HUES48 (cell line): Measurements from ENCODE around the gene DCAF15.

Source experiments
- H3K27ac ChIP-seq: one replicate; pipeline ENCODE4 v1.7.0; 2013; ENCODE audit warnings: low read depth, low read length, inconsistent platforms
- H3K27me3 ChIP-seq: 2 replicates; pipeline ENCODE4 v1.6.1; 2013; ENCODE audit warnings: mild to moderate bottlenecking, low read length; ENCODE audit not compliant: control insufficient read depth, insufficient read depth
- H3K36me3 ChIP-seq: 2 replicates; pipeline ENCODE4 v1.6.1; 2013; ENCODE audit warnings: low read length; ENCODE audit not compliant: control insufficient read depth, insufficient read depth
- H3K4me1 ChIP-seq: 2 replicates; pipeline ENCODE4 v1.6.1; 2013; ENCODE audit warnings: mild to moderate bottlenecking, low read length; ENCODE audit not compliant: control insufficient read depth, insufficient read depth
- H3K4me3 ChIP-seq: 2 replicates; pipeline ENCODE4 v1.5.1; 2013; ENCODE audit warnings: mild to moderate bottlenecking, low read depth, low read length
- H3K9ac ChIP-seq: 2 replicates; pipeline ENCODE4 v1.6.1; 2013; ENCODE audit warnings: mild to moderate bottlenecking, low read depth, low read length, moderate library complexity
- H3K9me3 ChIP-seq: 2 replicates; pipeline ENCODE4 v1.6.1; 2013; ENCODE audit warnings: low read length; ENCODE audit not compliant: control insufficient read depth, insufficient read depth

DCAF15 gene

DNA sequence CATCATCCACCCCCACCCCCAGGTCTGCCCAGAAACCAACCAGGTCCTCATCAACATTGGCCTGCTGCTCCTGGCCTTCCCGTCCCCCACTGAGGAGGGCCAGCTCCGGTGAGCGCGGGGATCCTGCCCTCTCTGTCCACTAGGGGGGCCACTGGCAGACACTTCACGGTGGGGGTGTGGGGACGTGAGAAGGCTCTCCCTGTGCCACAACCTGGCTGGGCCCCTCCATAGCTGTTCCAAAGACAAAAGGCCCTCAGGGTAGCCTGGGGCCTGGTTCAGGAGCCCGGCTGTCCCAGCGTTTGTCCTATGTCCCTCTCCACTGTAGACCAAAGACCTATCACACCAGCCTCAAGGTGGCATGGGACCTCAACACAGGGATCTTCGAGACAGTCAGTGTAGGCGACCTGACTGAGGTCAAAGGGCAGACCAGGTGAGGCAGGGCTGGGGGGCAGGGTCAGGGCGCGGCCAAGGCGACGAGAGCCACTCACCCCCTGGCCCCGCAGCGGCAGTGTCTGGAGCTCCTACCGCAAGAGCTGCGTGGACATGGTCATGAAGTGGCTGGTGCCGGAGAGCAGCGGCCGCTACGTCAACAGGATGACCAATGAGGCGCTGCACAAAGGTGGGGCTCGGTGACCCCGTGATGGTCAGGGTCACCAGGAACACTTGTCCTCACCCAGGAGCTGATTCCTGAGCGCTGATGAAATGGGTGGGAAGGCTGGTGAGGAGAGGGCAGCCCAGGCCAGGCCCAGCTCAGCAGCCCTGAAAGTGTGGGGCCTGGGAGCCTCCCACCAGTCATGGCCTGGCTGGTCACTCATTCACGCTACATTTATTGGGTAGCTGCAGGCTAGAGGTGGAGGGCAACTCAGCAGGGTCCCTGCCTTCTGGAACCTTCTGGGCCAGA, 7.9 kb downstream of the DCAF15 start:
- Histone ChIP-seq H3K9me3 (no peaks in the 10 kb centered on the region), H3K9ac (no peak overlapping the region), H3K27me3 (peaks cover 3% of the 10 kb centered on the region; the same call in 1 of the 2 replicates), H3K27ac (no peak overlapping the region), H3K36me3 (peaks cover 68% of the 10 kb centered on the region), H3K4me3 (no peak overlapping the region), H3K4me1 (no peaks in the 10 kb centered on the region)

DNA sequence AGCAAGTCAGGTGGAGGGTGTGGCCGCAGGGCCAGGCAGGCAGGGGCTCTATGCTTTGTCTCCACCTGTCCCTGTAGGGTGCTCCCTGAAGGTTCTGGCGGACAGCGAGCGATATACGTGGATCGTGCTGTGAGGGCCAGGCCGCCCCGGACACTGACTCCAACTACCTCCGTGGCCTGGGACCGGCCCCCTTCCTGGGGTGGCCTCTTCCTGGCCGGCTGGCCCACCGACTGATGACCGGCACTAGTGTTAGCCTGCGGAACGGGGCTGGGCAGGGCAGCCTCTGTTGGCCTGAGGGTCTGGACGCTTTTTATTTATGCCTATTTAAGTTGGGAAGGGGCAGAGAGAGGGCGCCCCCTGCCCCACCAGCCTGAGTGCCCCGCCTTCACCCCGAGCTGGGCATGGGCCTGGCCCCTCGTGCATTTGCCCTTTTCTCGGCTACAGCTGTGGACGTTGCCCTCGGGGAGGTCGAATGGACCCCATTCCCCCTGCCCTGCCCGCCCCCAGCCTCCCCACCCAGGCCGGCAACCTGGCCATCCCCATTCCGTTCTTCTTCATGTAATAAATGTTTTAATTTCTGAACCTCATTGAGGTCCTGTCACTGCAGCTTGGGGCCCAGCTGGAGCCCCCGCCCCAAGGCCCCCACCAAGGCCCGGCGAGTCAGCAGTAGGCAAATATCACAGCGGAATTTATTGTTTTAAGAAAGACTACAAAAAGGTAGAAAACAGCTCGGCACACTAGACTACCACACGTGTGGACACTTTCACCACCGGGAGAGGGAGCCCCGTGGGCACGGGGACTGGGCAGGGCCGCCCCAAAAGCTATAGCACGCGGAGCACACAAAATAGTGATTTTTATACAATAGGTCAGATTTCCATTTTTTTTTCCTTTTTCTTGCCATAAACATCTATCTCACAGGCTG, 8.8 kb downstream of the DCAF15 start:
- Histone ChIP-seq H3K4me3 (no peak overlapping the region), H3K27me3 (peaks cover 3% of the 10 kb centered on the region; the same call in 1 of the 2 replicates), H3K27ac (no peak overlapping the region), H3K9me3 (no peaks in the 10 kb centered on the region), H3K9ac (no peak overlapping the region), H3K4me1 (no peaks in the 10 kb centered on the region), H3K36me3 (peaks cover 63% of the 10 kb centered on the region)

GRCh38 chr19:13961826-13962698, 9.8 kb downstream of the DCAF15 start:
- Histone ChIP-seq H3K9me3 (no peaks in the 10 kb centered on the region), H3K4me3 (peak overlapping the region; percentile 65; the same call in 1 of the 2 replicates), H3K4me1 (no peaks in the 10 kb centered on the region), H3K9ac (no peak overlapping the region), H3K27me3 (peaks cover 3% of the 10 kb centered on the region; the same call in 1 of the 2 replicates), H3K27ac (peak overlapping the region; percentile 35), H3K36me3 (peaks cover 62% of the 10 kb centered on the region)

GRCh38 chr19:13962699-13963602, 10.6 kb downstream of the DCAF15 start:
- H3K36me3 ChIP-seq = peaks cover 60% of the 10 kb centered on the region
- 0 out of 2 replicates have a peak overlapping the region, but pooled peaks have one; percentile 63 for H3K9ac ChIP-seq

DNA sequence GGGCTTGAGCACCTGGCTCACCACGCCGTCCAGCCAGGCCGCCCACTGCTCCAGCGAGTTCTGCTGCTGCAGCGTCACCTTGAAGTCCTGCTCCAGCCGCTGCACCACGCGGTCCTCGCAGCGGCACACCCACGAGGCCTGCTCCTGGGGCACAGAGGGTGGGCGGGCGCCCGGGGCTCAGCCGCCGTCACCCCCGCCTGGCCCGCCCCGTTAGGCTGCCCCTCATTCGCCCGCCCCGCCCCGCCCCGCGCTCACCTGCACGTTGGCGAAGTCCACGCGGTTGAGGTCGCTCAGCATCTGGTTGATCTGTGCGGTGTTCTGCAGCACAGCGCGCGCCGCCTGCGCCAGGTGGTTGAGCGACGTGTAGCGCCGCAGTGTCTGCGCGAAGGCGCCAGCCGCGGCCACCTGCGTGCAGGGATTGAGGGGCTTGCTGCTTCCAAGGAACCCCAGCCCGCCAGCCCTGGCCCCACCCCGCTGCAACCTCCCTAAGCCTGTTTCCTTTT, 11.3 kb downstream of the DCAF15 start:
- peaks cover 60% of the 10 kb centered on the region for H3K36me3 ChIP-seq
- no peaks in the 10 kb centered on the region for H3K4me1 ChIP-seq
- no peak overlapping the region for H3K27ac ChIP-seq
- H3K27me3 ChIP-seq = peaks cover 3% of the 10 kb centered on the region; the same call in 1 of the 2 replicates
- H3K9ac ChIP-seq = 0 out of 2 replicates have a peak overlapping the region, but pooled peaks have one; percentile 63
- H3K4me3 ChIP-seq = peak overlapping the region; percentile 65
- H3K9me3 ChIP-seq = no peaks in the 10 kb centered on the region

More at GRCh38 chr19:13962699-13963602, 10.6 kb downstream of the DCAF15 start:
- Histone ChIP-seq H3K9me3 (no peaks in the 10 kb centered on the region), H3K27ac (no peak overlapping the region), H3K27me3 (peaks cover 3% of the 10 kb centered on the region; the same call in 1 of the 2 replicates), H3K4me1 (no peaks in the 10 kb centered on the region), H3K4me3 (peak overlapping the region; percentile 65)

DNA sequence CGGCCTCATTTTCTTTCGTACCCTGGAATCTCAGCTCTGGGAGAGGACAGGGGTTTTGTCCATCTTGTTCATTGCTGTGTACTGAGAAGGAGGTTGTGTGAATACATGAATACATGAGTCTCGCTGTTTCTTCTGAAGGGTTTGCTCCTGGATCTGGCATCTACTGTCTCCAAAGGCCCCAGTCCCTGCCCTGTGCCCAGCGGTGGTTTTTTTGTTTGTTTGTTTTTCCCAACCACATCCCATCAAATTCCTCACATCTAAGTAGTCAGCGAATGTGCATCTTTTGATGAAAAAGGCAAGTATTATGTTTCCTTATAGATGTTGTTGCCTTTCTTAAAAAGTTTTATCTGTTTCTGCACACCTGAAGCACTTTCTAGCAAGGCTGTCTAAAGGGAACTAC, 12.5 kb downstream of the DCAF15 start:
- H3K36me3 ChIP-seq = peaks cover 58% of the 10 kb centered on the region
- no peak overlapping the region for H3K4me3 ChIP-seq
- H3K9ac ChIP-seq = no peak overlapping the region
- H3K9me3 ChIP-seq = no peaks in the 10 kb centered on the region
- no peaks in the 10 kb centered on the region for H3K4me1 ChIP-seq
- peaks cover 3% of the 10 kb centered on the region; the same call in 1 of the 2 replicates for H3K27me3 ChIP-seq
- H3K27ac ChIP-seq = no peak overlapping the region

DNA sequence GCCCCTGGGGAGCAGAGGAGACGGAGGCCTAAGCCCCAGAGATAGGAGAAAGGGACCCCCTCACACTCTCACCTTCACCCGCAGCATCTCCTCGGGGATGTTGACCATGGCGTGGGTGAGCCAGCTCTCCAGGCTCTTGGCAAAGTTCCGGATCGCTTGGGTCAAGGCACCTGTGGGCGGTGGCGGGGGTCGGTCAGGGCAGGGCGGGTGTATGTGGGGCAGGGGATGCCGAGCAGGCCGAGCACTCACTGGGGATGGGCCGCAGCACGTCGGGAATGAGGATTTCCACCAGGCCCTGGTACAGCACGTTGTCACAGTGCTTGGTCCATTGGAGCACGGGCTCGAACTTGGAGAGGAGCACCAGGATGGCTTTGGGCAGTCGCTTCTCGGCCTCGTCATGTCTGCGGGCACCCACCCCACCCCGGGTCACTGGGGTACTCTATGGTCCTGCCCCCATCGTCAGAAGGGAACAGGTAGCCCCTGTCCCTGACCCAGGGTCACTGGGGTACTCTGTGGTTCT, 13.1 kb downstream of the DCAF15 start:
- H3K4me3 ChIP-seq = no peak overlapping the region
- H3K9me3 ChIP-seq = no peaks in the 10 kb centered on the region
- peaks cover 56% of the 10 kb centered on the region for H3K36me3 ChIP-seq
- H3K9ac ChIP-seq = no peak overlapping the region
- H3K27ac ChIP-seq = no peak overlapping the region
- peaks cover 3% of the 10 kb centered on the region; the same call in 1 of the 2 replicates for H3K27me3 ChIP-seq
- no peaks in the 10 kb centered on the region for H3K4me1 ChIP-seq

GRCh38 chr19:13965926-13966683, 13.8 kb downstream of the DCAF15 start:
- H3K36me3 ChIP-seq = peaks cover 50% of the 10 kb centered on the region
- no peak overlapping the region for H3K27ac ChIP-seq
- H3K4me3 ChIP-seq = no peak overlapping the region
- no peaks in the 10 kb centered on the region for H3K9me3 ChIP-seq
- no peaks in the 10 kb centered on the region for H3K4me1 ChIP-seq
- H3K27me3 ChIP-seq = peaks cover 3% of the 10 kb centered on the region; the same call in 1 of the 2 replicates
- no peak overlapping the region for H3K9ac ChIP-seq

DNA sequence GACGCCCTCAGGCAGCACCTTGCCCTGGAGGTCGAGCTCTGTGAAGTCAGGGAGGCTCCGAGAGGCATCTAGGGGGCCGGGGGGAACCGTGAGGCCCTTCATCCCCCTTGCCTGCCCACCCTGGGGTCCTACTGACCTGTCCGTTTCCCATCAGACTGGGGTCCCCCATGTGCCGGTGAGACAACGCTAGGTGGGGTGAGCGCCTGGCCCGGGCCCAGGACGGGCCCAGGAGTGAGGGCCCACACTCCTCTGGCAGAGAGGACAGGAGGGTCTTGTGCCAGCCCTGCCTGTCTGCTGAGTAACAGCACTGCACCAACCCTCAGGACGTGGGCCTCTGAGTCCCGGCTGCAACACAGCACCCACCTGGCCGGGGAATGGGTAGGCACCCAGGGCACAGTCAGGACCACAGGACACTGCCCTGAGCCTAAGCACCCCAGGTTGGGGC, 14.4 kb downstream of the DCAF15 start:
- H3K36me3 ChIP-seq = peaks cover 45% of the 10 kb centered on the region
- no peak overlapping the region for H3K4me3 ChIP-seq
- H3K9ac ChIP-seq = no peak overlapping the region
- no peaks in the 10 kb centered on the region for H3K9me3 ChIP-seq
- no peaks in the 10 kb centered on the region for H3K4me1 ChIP-seq
- peaks cover 3% of the 10 kb centered on the region; the same call in 1 of the 2 replicates for H3K27me3 ChIP-seq
- H3K27ac ChIP-seq = no peak overlapping the region
